ENCODE data around the gene TMEM184B.

TMEM184B gene

DNA sequence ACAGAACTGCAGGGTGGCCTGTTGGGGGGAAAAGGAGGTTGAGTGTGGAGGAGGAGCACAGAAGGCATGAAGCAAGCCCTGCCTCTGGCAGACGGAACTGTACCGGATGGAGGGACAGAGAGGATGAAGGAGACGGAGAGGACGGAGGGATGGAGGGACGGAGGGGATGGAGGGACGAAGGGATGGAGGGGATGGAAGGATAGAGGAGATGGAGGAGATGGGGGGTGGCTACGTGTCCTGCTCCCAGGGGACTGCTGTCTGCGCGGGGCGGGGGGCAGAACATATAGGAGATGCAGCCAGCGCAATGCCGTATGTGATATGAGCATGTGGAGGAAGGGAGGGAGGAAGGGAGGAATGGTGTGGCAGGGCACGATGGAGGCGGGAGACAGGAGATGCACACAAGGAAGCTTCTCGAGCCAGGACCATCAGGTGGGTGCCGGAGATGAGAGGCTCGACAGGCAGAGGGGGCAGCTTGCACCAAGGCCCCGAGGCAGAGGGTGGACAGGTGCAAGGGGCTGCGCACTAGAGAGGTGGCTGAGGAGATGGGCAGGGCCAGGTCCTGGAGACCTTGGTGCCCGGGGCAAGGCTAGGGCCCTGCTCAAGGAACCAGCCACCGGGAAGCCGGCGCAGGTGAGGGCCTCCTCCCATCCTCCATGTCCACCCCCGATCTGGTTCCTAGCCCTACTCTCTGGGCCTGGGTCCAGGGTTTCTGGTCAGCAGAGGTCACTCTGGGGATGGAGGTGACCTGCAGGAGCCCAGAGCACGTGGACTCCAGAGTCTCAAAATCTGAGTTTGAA is 45.8 kb downstream of the TMEM184B start:
- no peak for DNase-seq (ENCODE audit: low spot score)

DNA sequence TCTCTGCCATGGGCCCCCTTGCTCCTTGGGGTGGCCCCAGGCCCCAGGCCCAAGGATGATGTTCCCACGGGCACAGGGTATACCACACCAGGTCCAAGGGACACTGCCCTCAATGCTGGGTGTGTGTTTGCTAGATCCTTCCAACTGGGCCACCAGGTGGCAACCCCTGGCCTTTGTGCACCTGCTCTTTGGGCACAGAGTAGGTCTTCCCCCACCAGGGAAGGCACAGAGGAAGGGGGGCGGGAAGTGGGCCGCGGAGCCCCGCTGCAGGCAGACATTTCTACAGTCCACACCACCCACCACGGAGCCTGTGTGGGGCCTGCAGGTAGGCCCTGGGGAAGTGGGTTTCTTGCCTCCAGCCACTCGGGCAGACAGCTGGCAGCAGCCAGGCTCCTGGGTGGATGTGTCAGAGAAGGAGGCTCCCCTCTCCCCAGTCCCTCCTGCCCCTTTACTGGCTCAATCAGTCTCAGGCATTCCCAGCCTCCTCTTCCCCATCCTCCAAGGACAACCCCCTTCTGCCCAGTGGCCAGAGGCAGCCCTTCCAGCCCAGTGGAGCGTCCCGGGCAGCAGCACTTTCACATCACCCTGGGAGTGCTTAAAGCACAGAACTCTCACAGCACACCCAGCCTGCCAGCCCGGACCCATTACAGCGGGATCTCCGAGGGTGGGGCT is 49.4 kb downstream of the TMEM184B start:
- no peak for DNase-seq (ENCODE audit: low spot score)

DNA sequence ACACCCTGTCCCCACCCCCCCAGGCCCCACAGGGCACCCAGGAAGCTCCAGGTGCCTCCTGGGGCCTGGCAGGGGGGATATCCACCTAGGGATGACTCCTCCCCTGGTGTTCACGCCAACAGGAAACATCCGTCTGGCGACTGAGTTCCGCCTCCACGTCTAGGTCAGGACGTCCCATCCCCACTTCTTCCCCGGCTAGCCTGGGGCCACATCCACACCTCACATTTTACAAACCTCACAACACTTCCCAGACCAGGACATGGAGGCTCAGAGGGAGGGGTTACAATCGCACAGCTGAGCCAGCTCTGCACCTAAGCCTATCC is 50.1 kb downstream of the TMEM184B start:
- no peak for DNase-seq (ENCODE audit: low spot score)

DNA sequence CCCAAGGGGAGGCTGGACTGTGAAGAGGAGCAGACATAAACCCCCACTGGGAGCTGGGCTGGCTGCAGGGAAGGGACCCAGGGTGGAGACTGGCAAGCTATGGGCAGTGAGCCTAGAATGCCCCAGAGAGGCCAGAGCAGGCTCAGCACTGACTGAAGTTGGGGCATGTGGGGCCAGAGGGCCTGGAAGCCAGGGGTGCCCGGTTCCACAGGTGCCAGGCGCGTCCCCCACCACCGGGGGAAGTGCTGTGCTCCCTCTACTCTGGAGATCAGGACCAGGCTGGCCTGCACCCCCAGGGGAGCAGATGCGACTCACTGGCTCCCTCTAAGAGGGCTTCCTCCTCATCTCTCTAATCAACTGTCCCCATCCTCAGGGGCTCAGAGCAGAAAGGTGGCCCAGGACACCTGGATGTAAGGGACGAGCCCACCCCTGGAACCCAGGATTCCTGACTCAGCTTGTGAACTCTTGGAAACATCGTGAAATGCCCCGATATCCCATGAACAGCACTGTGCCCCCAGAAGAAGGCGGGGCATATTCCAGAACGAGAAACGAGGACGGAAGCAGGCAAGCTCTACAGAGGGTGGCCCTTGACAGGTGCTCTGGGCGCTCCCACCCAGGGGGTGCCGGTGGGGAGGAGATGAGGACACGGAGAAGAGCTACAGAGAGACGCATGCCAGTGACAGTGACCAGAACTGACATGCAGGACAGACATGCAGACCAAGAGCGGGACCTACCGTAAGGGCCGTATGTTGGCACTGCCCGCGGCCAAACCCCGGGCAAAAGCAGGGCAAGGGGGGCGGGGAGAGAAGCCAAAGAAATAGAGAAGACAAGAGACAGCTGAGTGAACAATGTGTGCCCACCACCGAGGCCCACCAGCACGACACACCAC is 50.7 kb downstream of the TMEM184B start:
- no peak for DNase-seq (ENCODE audit: low spot score)

DNA sequence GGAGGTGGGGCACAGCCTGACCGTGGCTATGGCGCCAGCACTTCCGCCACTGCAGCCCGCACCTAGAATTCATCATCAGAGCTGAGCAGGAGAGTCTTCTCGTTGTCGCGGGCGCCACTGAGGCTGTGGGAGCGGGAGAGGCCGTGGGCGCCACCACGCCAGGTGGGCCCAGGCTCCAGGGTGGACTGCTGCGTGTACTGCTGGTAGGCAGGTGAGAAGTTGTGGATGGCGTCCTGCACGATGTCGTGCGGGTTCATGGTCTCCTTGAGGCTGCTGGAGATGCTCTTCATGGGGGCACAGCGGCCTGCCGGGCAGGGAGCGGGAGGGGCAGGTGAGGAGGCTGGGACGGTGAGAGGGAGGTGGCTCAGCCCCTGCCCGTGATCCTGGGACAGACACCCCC is 51.4 kb downstream of the TMEM184B start:
- no peak for DNase-seq (ENCODE audit: low spot score)

DNA sequence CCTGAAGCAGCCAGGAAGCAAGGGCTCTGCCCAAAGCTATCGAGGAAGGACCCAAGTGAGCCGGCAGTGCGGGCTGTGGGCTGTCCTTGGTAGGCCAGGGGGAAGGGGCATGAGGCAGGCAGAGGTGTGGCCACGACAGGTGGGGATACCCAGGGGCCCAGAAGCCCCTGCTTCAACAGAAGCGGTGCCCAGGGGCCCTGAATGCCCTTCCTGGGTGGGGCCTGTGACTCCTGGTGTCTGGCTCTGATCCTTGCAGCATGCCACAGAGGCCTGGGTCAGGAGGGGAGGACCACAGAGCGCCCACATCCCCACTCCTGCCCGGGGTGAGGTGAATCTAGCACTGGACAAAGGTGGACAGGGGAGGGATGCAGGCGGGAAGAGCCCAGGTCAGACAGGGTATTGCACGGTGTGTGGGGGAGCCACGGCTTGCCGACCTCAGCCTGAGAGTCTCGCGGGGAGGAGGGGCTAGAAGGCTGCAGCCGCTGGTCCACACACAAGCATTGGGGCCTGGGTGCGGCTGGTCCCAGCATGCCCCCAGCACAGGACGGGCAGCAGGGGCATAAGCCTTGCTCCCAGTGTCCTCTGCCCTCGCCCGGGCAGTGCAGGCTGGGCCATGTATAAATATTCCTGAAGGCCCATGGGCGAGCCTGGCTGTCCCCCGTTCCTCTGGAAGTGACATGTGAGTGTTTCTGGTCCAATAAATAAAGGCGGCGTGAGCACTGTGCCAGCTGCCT is 52.0 kb downstream of the TMEM184B start:
- DNase-seq (ENCODE audit: low spot score), result no peak

DNA sequence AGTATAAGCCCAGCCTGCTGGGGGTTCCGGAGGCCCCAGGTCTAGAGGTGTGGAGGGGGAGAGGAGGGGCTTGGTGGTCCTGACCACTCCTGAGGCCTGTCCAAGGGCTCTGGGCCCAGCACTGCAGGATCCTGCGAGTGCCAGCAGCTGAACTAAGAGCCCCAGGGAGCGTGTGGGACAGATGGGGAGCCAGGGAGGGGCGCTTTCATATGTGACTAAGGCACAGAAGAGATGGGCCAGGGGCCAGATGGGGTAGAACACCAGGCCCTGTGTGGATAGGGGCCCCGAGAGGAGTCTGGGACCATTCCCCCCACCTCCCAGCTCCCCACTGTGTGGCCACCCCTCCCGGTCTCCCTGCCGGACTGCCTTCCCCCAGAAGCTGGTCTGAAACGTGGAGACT is 52.6 kb downstream of the TMEM184B start:
- DNase-seq (ENCODE audit: low spot score), result no peak

DNA sequence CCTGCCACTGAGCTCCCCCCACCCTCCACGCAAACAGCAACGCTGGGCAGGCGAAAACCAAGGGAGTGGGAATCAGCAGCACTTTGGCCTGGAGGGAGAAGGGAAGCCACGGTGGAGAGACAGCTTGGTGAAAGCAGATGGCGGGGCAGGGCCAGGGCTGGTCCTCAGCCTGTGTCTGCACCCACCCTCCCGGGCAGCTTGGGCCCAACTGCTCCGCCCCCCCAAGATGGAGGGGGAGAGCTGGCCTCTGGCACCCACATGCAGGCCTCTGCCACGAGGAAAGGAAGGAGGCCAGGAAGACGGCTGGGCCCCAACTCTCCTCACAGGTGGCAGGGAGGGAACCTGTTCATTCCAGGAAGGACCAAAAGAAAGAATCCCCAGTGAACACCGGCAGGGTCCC is 53.2 kb downstream of the TMEM184B start:
- DNase-seq (ENCODE audit: low spot score), result no peak

DNA sequence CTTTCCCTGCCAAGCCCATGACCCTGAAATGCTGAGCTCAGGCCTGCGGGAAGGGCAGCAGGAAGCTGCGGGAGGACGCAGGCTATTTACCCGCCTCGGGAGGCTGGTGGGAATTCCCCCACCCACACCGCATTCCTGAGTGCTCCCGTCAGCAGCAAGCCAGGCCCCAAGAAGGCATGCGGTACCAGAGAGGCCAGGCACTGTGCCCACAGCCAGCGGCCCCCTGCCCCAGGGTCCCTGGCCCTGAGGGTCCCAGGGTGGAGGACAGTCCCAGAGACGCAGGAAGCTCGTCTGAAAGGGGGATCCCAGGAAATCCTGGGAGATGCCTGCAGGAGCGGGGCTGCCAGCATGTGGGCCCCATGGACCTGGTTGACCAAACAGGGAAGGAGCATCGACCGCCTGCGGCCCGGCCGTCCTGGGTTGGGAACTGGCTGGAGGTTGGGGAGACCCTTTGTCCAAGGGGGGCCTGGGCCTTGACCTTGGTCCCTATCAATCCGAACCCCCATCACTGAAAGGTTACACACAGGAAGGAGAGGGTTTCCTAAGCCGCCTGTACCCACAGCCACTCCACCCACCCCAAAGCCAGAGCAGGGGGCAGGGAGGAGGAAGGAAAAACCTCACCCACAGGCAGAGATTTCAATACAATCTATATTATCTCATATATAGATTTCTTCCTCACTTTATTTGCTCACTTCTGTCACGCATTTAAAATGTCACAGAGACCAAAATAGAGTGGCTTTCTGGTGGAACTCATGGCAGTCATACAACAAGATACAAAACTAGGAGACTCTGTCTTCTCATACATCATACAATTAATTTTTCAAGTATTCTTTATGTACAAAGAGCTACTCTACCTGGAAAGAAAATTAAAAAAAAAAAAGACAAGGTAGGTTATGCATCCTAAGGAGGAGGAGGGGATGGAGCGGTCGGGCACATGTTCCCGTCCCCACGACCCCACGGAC is 53.9 kb downstream of the TMEM184B start:
- peak; percentile 90 for DNase-seq (ENCODE audit: low spot score)

DNA sequence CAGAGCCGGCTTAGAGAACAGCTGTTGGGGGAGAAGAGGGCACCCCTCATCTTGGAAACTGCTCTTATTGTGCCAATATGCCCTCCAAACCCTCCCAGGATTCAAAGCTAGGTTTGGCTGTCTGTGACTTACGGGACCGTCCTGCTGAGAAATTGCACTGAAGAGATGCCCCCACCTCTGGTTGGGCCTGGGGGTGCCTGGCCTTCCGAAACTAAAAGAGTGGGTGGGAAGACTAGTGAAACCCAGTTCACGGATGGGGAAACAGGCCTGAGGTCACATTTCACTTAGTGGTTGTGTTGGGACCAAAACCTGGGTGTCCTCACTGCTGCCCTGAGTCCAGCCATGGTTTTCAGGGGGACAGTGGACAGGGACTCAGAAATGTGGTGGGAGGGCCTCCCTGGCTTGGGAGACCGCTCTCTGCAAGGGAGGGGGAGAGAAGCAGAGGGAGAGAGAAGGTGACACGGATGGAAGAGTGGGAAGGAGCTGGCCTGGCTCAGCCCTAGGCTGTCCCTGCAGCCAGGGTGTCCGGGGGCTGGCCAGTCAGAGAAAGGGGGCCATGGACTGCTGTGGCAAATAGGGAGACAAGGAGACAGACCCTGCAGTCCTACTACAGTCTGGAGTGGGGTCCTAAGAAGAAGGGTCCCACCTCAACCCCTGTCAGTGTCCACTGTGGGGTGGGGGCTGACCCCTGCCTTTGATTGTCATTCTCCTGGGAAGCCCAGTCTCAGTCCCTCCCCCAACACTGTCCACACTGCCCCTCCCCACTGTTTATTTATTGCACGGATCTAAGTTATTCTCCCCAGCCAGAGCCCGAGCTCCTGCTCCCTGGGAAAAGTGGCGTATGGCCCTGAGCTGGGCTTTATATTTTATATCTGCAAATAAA is 57.4 kb downstream of the TMEM184B start:
- no peak for DNase-seq (ENCODE audit: low spot score)

DNA sequence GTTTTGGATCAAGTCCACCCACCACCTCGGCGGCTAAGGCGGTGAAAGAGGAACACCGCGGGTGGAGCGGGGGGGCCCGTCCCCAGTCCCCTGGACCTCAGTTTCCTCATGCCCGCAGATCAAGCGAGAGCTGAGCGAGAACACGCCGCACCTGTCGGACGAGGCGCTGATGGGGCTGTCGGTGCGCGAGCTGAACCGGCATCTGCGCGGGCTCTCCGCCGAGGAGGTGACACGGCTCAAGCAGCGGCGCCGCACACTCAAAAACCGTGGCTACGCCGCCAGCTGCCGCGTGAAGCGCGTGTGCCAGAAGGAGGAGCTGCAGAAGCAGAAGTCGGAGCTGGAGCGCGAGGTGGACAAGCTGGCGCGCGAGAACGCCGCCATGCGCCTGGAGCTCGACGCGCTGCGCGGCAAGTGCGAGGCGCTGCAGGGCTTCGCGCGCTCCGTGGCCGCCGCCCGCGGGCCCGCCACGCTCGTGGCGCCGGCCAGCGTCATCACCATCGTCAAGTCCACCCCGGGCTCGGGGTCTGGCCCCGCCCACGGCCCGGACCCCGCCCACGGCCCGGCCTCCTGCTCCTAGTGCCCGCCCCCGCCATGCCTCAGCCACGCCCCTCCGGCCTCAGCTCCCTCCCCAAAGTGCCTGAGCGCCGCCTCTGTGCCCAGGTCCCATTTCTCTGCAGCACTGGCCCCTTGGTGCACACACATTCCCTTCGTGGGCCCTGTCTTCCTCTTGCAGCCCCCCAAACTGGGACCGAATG is 58.3 kb downstream of the TMEM184B start:
- DNase-seq (ENCODE audit: low spot score), result peak; percentile 88

DNA sequence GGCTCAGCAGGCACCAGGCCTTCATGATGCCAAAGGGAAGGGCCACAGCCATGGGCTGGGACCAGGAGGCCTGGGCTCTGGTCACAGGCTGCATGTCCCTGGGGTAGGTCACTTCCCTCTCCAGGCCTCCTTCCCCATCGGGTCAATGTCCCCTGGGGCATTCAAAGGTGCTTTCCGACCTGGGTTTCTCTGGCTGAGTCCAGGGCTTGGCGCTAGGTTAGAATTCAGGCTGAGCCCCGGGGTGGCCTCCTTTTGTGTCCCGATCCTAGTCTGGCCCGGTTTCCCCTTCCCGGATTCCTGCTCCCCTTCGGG is 58.9 kb downstream of the TMEM184B start:
- no peak for DNase-seq (ENCODE audit: low spot score)

DNA sequence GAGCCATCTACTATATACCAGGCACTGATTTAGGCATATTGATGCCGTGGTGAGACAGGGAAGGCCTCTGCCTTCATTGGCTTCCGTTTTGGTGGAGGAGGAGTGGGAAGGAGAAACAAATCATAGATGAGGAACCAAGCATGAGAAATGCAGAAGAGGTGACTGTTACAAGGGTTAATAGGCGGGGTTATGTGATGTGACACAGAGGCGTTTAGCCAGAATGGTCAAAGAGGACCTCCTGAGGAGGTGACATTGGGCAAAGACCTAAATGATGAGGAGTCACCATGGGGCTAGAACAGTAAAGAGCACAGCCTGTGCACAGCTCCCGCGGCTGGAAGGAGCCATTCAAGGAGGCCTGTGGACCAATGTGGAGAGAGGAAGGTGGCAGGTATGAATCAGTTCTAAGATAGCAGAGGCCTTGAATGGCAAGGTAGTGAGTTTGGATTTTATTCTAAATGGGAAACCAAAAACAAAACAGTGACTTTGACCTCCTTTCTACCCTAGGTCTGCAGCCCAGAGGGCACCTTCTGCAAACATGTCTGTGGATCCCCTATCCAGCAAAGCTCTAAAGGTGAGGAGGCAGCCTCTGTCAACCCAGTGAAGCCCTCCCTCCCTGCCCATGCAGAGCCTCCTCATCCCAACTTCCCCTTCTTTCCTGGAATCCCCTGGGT is 59.4 kb downstream of the TMEM184B start:
- DNase-seq (ENCODE audit: low spot score), result no peak

DNA sequence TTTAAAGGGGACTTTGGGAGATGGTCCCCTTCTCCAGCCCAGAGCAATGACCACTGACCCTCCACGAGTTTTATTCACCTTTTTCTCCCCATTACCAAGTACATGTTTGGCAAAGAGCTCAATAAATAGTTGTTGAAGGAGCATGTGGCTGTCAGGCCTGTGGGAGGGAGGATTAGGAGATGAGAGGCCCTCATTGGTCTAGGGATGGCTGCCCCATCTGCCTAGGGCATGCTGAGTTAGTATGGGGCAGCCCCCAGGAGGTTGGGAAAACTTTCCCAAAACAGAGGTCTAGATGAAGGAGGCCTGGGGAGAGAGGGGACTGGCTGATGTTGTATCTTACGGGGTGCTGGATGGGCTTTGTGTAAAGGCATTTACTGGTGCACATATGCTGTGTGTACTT is 60.4 kb downstream of the TMEM184B start:
- DNase-seq (ENCODE audit: low spot score), result no peak

DNA sequence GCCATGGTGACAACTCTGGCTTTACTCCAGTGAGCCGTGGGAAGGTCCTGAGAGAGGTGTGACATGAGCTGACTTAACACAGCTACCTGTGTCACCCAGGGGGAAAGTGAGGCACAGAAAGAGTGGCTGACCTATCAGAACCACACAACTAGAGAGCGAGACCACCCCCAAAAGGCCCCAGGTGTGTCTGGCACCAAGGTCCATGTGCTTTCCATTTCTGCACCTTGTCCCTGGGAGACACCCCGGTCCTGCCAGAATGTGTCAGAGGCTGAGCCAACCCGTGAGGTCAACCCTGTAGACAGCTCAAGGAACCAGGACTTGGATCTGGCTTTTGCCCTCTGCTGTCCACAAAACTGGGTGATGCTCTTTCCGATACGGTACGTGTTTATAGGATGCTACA is 61.3 kb downstream of the TMEM184B start:
- DNase-seq (ENCODE audit: low spot score), result no peak

DNA sequence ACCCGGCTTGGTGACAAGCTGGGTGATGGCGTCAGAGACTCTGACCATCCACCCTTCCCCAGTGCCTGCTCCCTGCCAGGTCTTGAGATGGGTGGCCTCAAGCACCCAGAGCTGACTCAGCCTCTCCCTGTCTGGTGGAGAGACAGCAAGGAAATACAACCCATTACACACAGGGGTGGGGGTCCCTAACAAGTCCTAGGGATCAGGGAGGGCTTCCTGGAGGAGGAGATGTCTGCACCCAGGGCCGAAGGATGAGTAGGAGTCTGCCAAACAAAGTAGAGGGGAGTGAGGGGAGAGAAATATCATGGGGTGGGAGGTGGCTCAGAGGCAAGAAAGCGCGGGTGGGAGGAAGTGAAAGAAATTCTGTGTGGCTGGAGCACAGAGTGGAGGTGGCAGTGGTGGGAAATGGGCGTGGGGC is 64.2 kb downstream of the TMEM184B start:
- no peak for DNase-seq (ENCODE audit: low spot score)

DNA sequence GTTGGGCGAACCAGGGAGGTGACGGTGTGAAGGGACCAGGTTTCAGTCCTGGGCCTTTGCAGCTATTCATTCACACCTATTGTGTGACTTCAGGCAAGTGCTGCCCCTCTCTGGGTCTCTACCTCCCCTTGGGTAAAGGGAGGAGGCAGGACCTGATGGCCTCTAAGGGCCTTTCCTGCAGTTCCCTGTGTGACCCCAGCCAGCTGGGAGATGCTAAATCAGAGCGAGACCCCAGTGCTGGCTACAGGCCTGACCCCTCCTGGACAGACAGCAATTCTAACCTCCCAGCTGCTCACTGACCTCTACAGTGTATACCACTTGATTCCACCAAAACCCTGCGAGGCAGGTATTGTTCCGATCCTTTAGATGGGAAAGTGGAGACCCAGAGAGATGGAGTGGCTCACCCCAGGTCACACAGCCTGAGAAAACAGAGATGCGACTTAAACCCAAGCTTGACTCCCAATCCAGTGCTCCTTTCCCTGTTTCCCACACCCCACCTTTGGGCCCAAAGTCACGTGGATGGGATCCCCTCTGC is 64.8 kb downstream of the TMEM184B start:
- DNase-seq (ENCODE audit: low spot score), result no peak

Data from AG20443 (cell line).